Stimulated activated naive CD8-positive, alpha-beta T cell treated with anti-CD3 and anti-CD28 coated beads, Interleukin-15, Interleukin-2, amounts not matched to agents 100 ng/mL and 50 ng/mL, for 24 hours (primary cell): Measurements from ENCODE around the gene OR2V2.
"Not testable (repeated sequence)": the region's sequence is repeated elsewhere in the genome, so short reads cannot be mapped to it uniquely, and the experiment has no call there.

Source experiments
- H3K27ac Mint-ChIP-seq: one replicate; pipeline ENCODE4 v1.8.0; 2021; ENCODE audit warnings: mild to moderate bottlenecking, mixed read lengths
- H3K27me3 Mint-ChIP-seq: one replicate; pipeline ENCODE4 v1.8.0; 2021; ENCODE audit warnings: mixed read lengths
- H3K36me3 Mint-ChIP-seq: one replicate; pipeline ENCODE4 v1.8.0; 2021; ENCODE audit warnings: low read depth, mixed read lengths
- H3K4me1 Mint-ChIP-seq: one replicate; pipeline ENCODE4 v1.8.0; 2021; ENCODE audit warnings: low read depth, mixed read lengths
- H3K4me3 Mint-ChIP-seq: one replicate; pipeline ENCODE4 v1.8.0; 2021; ENCODE audit warnings: mild to moderate bottlenecking, mixed read lengths
- H3K9me3 Mint-ChIP-seq: one replicate; pipeline ENCODE4 v1.8.0; 2021; ENCODE audit warnings: mixed read lengths

Gene OR2V2

DNA sequence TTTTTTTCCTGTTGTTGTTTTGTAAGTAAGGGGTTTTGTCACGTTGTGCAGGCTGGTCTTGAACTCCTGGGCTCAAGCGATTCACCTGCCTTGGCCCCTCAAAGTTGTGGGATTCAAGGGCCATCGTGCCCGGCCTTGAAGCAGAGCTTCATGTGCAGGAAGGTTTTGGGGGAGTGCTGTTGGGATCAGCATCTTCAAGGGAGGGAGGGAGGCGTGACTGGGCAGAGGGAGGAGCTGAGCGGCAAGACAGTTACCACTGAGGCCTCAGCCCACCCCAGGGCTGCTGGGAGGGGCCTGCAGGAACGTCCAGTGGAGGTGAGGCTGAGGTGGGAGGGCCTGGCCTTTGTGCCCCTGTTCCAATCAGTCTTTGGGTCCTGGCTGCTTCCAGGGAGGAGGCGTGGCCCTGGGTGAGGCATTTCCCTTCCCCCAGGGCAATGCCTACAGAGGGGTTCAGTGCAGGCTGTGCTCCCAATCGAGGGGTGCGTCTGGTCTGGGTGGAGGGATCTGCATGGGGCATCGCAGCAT is 37.8 kb upstream of the OR2V2 start:
- Mint-ChIP-seq H3K4me3 (no peak overlapping the region), H3K4me1 (peaks cover 1% of the 10 kb centered on the region), H3K27ac (no peak overlapping the region), H3K27me3 (peaks cover 71% of the 10 kb centered on the region), H3K9me3 (no peaks in the 10 kb centered on the region), H3K36me3 (no peaks in the 10 kb centered on the region)

GRCh38 chr5:181111010-181111409 is 36.4 kb upstream of the OR2V2 start:
- H3K36me3 Mint-ChIP-seq: no peaks in the 10 kb centered on the region
- H3K27ac Mint-ChIP-seq: no peak overlapping the region
- H3K4me1 Mint-ChIP-seq: no peaks in the 10 kb centered on the region
- H3K9me3 Mint-ChIP-seq: no peaks in the 10 kb centered on the region
- H3K27me3 Mint-ChIP-seq: peaks cover 73% of the 10 kb centered on the region
- H3K4me3 Mint-ChIP-seq: no peak overlapping the region

GRCh38 chr5:181112476-181112875 is 34.9 kb upstream of the OR2V2 start:
- no peak overlapping the region for H3K4me3 Mint-ChIP-seq
- no peaks in the 10 kb centered on the region for H3K36me3 Mint-ChIP-seq
- H3K27ac Mint-ChIP-seq: no peak overlapping the region
- no peaks in the 10 kb centered on the region for H3K9me3 Mint-ChIP-seq
- H3K4me1 Mint-ChIP-seq: no peaks in the 10 kb centered on the region
- peaks cover 80% of the 10 kb centered on the region for H3K27me3 Mint-ChIP-seq

GRCh38 chr5:181113572-181113971 is 33.8 kb upstream of the OR2V2 start:
- not testable (repeated sequence) for H3K4me1 Mint-ChIP-seq, H3K27ac Mint-ChIP-seq, H3K9me3 Mint-ChIP-seq, H3K4me3 Mint-ChIP-seq, H3K36me3 Mint-ChIP-seq
- H3K27me3 Mint-ChIP-seq: peaks cover 85% of the 10 kb centered on the region

GRCh38 chr5:181114284-181114843 is 33.0 kb upstream of the OR2V2 start:
- H3K9me3 Mint-ChIP-seq: no peaks in the 10 kb centered on the region
- peaks cover 85% of the 10 kb centered on the region for H3K27me3 Mint-ChIP-seq
- no peaks in the 10 kb centered on the region for H3K4me1 Mint-ChIP-seq
- H3K27ac Mint-ChIP-seq: no peak overlapping the region
- no peaks in the 10 kb centered on the region for H3K36me3 Mint-ChIP-seq
- no peak overlapping the region for H3K4me3 Mint-ChIP-seq

- Mint-ChIP-seq H3K9me3 (no peaks in the 10 kb centered on the region), H3K4me3 (no peak overlapping the region), H3K27ac (no peak overlapping the region), H3K4me1 (no peaks in the 10 kb centered on the region), H3K36me3 (no peaks in the 10 kb centered on the region), H3K27me3 (peaks cover 87% of the 10 kb centered on the region)
These were observed 32.3 kb upstream of the OR2V2 start for GRCh38 chr5:181114844-181115778.

DNA sequence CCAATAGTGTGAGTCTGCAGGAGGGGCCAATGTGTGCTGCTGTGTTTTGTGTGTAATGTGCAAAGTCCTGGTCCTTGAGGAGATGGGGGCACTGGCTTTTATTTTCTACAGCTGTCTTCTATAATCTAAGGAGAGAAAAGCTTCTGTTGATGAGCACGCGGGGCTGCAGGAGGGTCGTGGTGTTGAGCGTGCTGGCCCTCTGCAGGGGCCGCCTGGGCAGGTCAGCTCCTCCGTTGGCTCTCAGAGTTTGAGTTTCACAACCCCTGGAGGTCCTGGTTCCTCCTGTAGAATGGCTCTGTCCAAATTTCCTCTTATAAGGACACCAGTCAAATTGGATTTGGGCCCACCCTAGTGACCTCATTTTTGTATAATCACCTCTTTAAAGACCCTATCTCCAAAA is 29.0 kb upstream of the OR2V2 start:
- H3K36me3 Mint-ChIP-seq: no peaks in the 10 kb centered on the region
- H3K4me1 Mint-ChIP-seq: no peaks in the 10 kb centered on the region
- no peak overlapping the region for H3K4me3 Mint-ChIP-seq
- peaks cover 85% of the 10 kb centered on the region for H3K27me3 Mint-ChIP-seq
- no peak overlapping the region for H3K27ac Mint-ChIP-seq
- no peaks in the 10 kb centered on the region for H3K9me3 Mint-ChIP-seq

GRCh38 chr5:181119105-181119504 is 28.3 kb upstream of the OR2V2 start:
- no peaks in the 10 kb centered on the region for H3K4me1 Mint-ChIP-seq
- H3K27ac Mint-ChIP-seq: no peak overlapping the region
- no peaks in the 10 kb centered on the region for H3K36me3 Mint-ChIP-seq
- peaks cover 86% of the 10 kb centered on the region for H3K27me3 Mint-ChIP-seq
- no peaks in the 10 kb centered on the region for H3K9me3 Mint-ChIP-seq
- H3K4me3 Mint-ChIP-seq: no peak overlapping the region

GRCh38 chr5:181120306-181120705 is 27.1 kb upstream of the OR2V2 start:
- no peaks in the 10 kb centered on the region for H3K9me3 Mint-ChIP-seq
- no peak overlapping the region for H3K27ac Mint-ChIP-seq
- H3K4me3 Mint-ChIP-seq: no peak overlapping the region
- peaks cover 83% of the 10 kb centered on the region for H3K27me3 Mint-ChIP-seq
- no peaks in the 10 kb centered on the region for H3K36me3 Mint-ChIP-seq
- no peaks in the 10 kb centered on the region for H3K4me1 Mint-ChIP-seq

DNA sequence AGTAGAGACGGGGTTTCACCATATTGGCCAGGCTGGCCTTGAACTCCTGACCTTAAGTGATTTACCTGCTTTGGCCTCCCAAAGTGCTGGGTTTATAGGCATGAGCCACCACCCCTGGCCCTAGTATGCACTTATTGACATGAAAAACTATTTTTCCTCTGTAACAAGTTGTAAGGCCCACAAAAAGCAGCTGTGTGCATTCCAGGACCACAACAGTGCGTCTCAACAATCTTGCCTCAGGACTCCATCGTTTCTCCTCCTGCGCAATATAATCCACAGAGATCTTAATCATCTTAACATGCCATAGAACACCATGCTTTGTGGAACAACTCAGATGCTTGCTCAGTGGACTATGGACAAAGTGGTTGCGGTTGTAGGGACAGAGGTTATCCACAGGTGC is 26.6 kb upstream of the OR2V2 start:
- H3K9me3 Mint-ChIP-seq: no peaks in the 10 kb centered on the region
- no peaks in the 10 kb centered on the region for H3K36me3 Mint-ChIP-seq
- peaks cover 81% of the 10 kb centered on the region for H3K27me3 Mint-ChIP-seq
- H3K4me3 Mint-ChIP-seq: no peak overlapping the region
- no peaks in the 10 kb centered on the region for H3K4me1 Mint-ChIP-seq
- no peak overlapping the region for H3K27ac Mint-ChIP-seq

- Mint-ChIP-seq H3K27ac (no peak overlapping the region), H3K36me3 (no peaks in the 10 kb centered on the region), H3K9me3 (no peaks in the 10 kb centered on the region), H3K27me3 (peaks cover 78% of the 10 kb centered on the region), H3K4me1 (no peaks in the 10 kb centered on the region), H3K4me3 (no peak overlapping the region)
These were observed 25.5 kb upstream of the OR2V2 start for GRCh38 chr5:181121675-181122561.

GRCh38 chr5:181124526-181124925 is 22.9 kb upstream of the OR2V2 start:
- Mint-ChIP-seq H3K4me3 (no peak overlapping the region), H3K9me3 (no peaks in the 10 kb centered on the region), H3K27ac (no peak overlapping the region), H3K4me1 (no peaks in the 10 kb centered on the region), H3K36me3 (no peaks in the 10 kb centered on the region), H3K27me3 (peaks cover 69% of the 10 kb centered on the region)

GRCh38 chr5:181126841-181127240 is 20.5 kb upstream of the OR2V2 start:
- Mint-ChIP-seq H3K9me3 (no peaks in the 10 kb centered on the region), H3K4me3 (no peak overlapping the region), H3K27ac (no peak overlapping the region), H3K36me3 (no peaks in the 10 kb centered on the region), H3K4me1 (no peaks in the 10 kb centered on the region), H3K27me3 (peaks cover 59% of the 10 kb centered on the region)

- peaks cover 62% of the 10 kb centered on the region for H3K27me3 Mint-ChIP-seq
- no peaks in the 10 kb centered on the region for H3K4me1 Mint-ChIP-seq
- no peaks in the 10 kb centered on the region for H3K9me3 Mint-ChIP-seq
- H3K27ac Mint-ChIP-seq: no peak overlapping the region
- no peaks in the 10 kb centered on the region for H3K36me3 Mint-ChIP-seq
- H3K4me3 Mint-ChIP-seq: no peak overlapping the region
These were observed 19.9 kb upstream of the OR2V2 start for GRCh38 chr5:181127456-181127855.
